22Rv1 (cell line): ENCODE measurements around the gene PRPH.
"Not testable (repeated sequence)": the region's sequence is repeated elsewhere in the genome, so short reads cannot be mapped to it uniquely, and the experiment has no call there.

Source experiments
- H3K27ac ChIP-seq: fragments of 450-650 bp; 2 replicates; pipeline ENCODE4 v1.5.1; 2017
- CTCF ChIP-seq: fragments of 450-650 bp; IDR thresholded peaks from 2 replicates; pipeline ENCODE4 v1.5.1; 2017; ENCODE audit warnings: mild to moderate bottlenecking
- ZFX ChIP-seq: fragments of 450-650 bp; IDR thresholded peaks from 2 replicates; pipeline ENCODE4 v1.6.1; 2017; ENCODE audit warnings: antibody characterized with exemption, borderline replicate concordance

PRPH gene

GRCh38 chr12:49297695-49298060, 2.7 kb downstream of the PRPH start:
- TF ChIP-seq ZFX (no peak), CTCF (no peak)
- H3K27ac ChIP-seq = peak overlapping the region; percentile 83

- H3K27ac ChIP-seq = peak overlapping the region; percentile 83; the same call in 1 of the 2 replicates
- TF ChIP-seq ZFX = no peak
- peak; percentile 13; the same call in 1 of the 2 replicates for TF ChIP-seq CTCF
Observed at GRCh38 chr12:49298160-49298559, 3.2 kb downstream of the PRPH start.

DNA sequence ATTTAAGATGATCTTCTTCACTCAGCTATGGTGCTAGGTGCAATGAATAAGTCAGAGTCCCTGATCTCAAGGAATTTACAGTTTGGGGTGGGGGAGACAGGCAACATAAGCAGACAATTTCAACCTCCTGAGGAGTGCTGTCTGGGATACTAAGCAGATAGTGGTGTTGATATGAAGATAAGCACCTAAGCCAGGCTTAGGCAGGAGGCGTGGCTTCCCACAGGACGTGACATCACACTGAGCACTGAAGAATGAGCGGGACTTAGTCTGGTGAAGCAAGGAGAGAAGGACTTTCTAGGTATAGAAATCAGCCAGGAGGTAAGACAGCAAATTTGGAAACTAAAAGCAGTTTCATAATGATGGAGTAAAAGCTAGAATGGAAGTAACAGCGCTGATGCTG, 6.8 kb downstream of the PRPH start:
- H3K27ac ChIP-seq = no peak overlapping the region
- no peak for TF ChIP-seq CTCF
- TF ChIP-seq ZFX = no peak

- no peak for TF ChIP-seq ZFX
- TF ChIP-seq CTCF = no peak
- H3K27ac ChIP-seq = no peak overlapping the region
Observed at GRCh38 chr12:49304161-49304560, 9.2 kb downstream of the PRPH start.

- no peak overlapping the region for H3K27ac ChIP-seq
- TF ChIP-seq CTCF = no peak
- TF ChIP-seq ZFX = no peak
Observed at GRCh38 chr12:49305762-49306510, 11.0 kb downstream of the PRPH start.

DNA sequence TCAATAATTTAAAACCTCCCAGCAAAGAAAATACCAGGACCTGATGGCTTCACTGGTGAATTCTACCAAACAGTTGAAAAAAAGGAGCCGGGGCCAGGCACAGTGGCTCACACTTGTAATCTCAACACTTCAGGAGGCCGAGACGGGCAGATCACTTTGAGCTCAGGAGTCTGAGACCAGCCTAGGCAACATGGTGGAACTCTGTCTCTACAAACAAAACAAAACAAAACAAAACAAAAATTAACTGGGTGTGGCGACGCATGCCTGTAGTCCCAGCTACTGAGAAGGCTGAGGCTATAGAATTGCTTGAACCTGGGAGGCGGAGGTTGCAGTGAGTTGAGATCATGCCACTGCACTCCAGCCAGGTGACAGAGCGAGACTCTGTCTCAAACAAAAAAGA, 14.4 kb downstream of the PRPH start:
- no peak overlapping the region for H3K27ac ChIP-seq
- TF ChIP-seq CTCF (no peak), ZFX (no peak)

GRCh38 chr12:49310451-49311000, 15.6 kb downstream of the PRPH start:
- not testable (repeated sequence) for H3K27ac ChIP-seq

DNA sequence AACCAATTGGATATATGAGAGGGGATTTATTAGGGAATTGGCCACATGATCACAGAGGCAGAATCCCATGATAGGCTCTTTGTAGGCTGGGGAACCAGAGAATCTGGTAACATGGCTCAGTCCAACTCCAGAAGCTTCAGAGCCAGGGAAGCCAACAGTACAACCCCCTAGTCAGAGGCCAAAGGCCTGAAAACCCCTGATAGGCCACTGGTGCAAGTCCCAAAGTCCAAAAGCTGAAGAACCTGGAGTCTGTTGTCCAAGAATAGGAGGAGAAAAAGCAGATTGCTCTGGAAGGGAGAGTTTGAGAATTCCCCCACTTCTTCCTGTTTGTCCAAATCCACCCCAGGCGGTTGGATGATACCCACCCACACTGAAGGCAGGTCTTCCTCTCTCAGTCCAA, 19.9 kb downstream of the PRPH start:
- no peak overlapping the region for H3K27ac ChIP-seq
- TF ChIP-seq ZFX (no peak), CTCF (no peak)

DNA sequence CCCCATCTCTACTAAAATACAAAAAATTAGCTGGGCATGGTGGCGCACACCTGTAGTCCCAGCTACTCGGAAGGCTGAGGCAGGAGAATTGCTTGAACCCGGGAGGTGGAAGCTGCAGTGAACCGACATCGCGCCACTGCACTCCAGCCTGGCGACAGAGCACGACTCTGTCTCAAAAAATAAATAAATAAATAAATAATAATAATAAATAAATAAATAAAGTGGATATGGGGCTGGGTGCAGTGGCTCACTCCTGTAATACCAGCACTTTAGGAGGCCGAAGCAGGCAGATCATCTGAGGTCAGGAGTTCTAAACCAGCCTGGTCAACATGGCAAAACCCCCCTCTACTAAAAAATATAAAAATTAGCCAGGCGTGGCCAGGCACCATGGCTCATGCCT, 22.2 kb downstream of the PRPH start:
- H3K27ac ChIP-seq = not testable (repeated sequence)

DNA sequence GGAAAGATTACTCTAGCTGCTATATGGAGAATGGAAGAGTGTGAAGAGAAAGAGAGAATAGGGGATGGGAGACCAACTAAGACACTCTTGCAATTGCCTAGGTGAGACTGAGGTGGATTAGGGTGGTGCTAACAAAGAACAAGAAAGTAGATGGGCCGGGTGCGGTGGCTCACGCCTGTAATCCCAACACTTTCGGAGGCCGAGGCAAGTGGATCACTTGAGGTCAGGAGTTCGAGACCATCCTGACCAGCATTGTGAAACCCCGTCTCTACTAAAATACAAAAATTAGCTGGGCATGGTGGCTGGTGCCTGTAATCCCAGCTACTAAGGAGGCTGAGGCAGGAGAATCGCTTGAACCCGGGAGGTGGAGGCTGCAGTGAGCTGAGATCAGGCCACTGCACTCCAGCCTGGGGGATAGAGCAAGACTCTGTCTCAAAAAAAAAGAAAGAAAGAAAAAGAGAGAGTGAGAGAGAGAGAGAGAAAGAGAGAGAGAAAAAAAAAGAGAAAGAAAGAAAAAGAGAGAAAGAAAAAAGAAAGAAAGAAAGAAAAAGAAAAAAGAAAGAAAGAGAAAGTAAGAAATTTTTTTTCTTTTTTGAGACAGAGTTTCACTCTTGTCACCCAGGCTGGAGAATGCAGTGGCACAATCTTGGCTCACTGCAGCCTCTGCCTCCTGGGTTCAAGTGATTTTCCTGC, 25.6 kb downstream of the PRPH start:
- not testable (repeated sequence) for H3K27ac ChIP-seq
